Brain microvascular endothelial cell (primary cell): ENCODE measurements around the gene APLP1.

Experiments used
- DNase-seq: peaks from one replicate; pipeline ENCODE4 v3.0.0-alpha.2; 2020
- H3K27ac ChIP-seq: fragments of 250-450 bp; sonication (Bioruptor Pico); 2 replicates; pipeline ENCODE4 v1.5.1; 2020; ENCODE audit warnings: mild to moderate bottlenecking, moderate library complexity
- H3K27me3 ChIP-seq: fragments of 250-450 bp; sonication (Bioruptor Pico); replicated peaks from 2 replicates; pipeline ENCODE4 v1.5.1; 2020; ENCODE audit warnings: mild to moderate bottlenecking
- H3K36me3 ChIP-seq: fragments of 250-450 bp; sonication (Bioruptor Pico); replicated peaks from 2 replicates; pipeline ENCODE4 v1.5.1; 2020; ENCODE audit warnings: mild to moderate bottlenecking
- H3K4me3 ChIP-seq: 2 replicates; pipeline ENCODE4 v1.5.1; 2011; ENCODE audit warnings: low read depth, mild to moderate bottlenecking, control low read depth, low read length, moderate library complexity
- CTCF ChIP-seq: IDR thresholded peaks from 2 replicates; pipeline ENCODE4 v1.5.1; 2011; ENCODE audit warnings: low read depth, mild to moderate bottlenecking, moderate library complexity, low read length, control low read depth, inconsistent platforms; ENCODE audit errors: missing control alignments
- in situ Hi-C: cut with HindIII; loops from 2 replicates; pipeline ENCODE4 v1.10.0; 2017; ENCODE audit warnings: low sequenced_read_pairs, low pct_ligation_motif_present

The APLP1 gene

GRCh38 chr19:35902870-35903475, 34.6 kb downstream of the APLP1 start:
- H3K27me3 ChIP-seq = no peaks in the 10 kb centered on the region
- no peak for TF ChIP-seq CTCF
- in situ Hi-C loops = no loop called here
- no peak overlapping the region for H3K27ac ChIP-seq
- DNase-seq = no peak
- H3K4me3 ChIP-seq = peak overlapping the region; percentile 41
- H3K36me3 ChIP-seq = no peaks in the 10 kb centered on the region

GRCh38 chr19:35903550-35904179, 35.3 kb downstream of the APLP1 start:
- no peaks in the 10 kb centered on the region for H3K36me3 ChIP-seq
- H3K27me3 ChIP-seq = no peaks in the 10 kb centered on the region
- in situ Hi-C loops = no loop called here
- no peak overlapping the region for H3K27ac ChIP-seq
- DNase-seq = peak; percentile 54
- TF ChIP-seq CTCF = no peak
- peak overlapping the region; percentile 41 for H3K4me3 ChIP-seq

GRCh38 chr19:35904311-35905068, 36.1 kb downstream of the APLP1 start:
- H3K36me3 ChIP-seq = no peaks in the 10 kb centered on the region
- H3K4me3 ChIP-seq = no peak overlapping the region
- DNase-seq = no peak
- H3K27ac ChIP-seq = no peak overlapping the region
- no peaks in the 10 kb centered on the region for H3K27me3 ChIP-seq
- in situ Hi-C loops = no loop called here
- no peak for TF ChIP-seq CTCF

GRCh38 chr19:35905178-35905727, 36.9 kb downstream of the APLP1 start:
- Histone ChIP-seq H3K36me3 (no peaks in the 10 kb centered on the region), H3K27me3 (no peaks in the 10 kb centered on the region), H3K27ac (no peak overlapping the region), H3K4me3 (no peak overlapping the region)
- in situ Hi-C loops = no loop called here
- TF ChIP-seq CTCF = no peak
- no peak for DNase-seq

GRCh38 chr19:35907377-35907745, 39.0 kb downstream of the APLP1 start:
- no peak overlapping the region for H3K4me3 ChIP-seq
- no peaks in the 10 kb centered on the region for H3K36me3 ChIP-seq
- in situ Hi-C loops = no loop called here
- no peak overlapping the region for H3K27ac ChIP-seq
- no peaks in the 10 kb centered on the region for H3K27me3 ChIP-seq
- DNase-seq = no peak
- TF ChIP-seq CTCF = no peak
